Bronchial epithelial cell (primary cell): ENCODE measurements around the gene FLOT2. TPM values are rescaled to one million over a fixed set of nuclear protein-coding genes. Genes with fewer than 3 reads are reported as not detected.

ENCODE experiments used
- DNase-seq: peaks from one replicate; pipeline ENCODE4 v3.0.0-alpha.2; 2010; ENCODE audit warnings: low read depth
- FAIRE-seq: peaks from 2 replicates; lab custom pipeline; 2011; peaks lifted over from hg19 to GRCh38; lab: Jason Lieb, UNC
- H3K27me3 ChIP-seq: 2 replicates; pipeline ENCODE4 v1.5.1; 2011; ENCODE audit warnings: low read length; ENCODE audit not compliant: control insufficient read depth, insufficient read depth
- H3K36me3 ChIP-seq: 2 replicates; pipeline ENCODE4 v1.5.1; 2011; ENCODE audit warnings: low read length; ENCODE audit not compliant: control insufficient read depth, insufficient read depth
- H3K4me3 ChIP-seq: 2 replicates; pipeline ENCODE4 v1.5.1; 2011; ENCODE audit warnings: mild to moderate bottlenecking, low read depth, low read length, control low read depth
- CTCF ChIP-seq: IDR thresholded peaks from 2 replicates; pipeline ENCODE4 v1.5.1; 2011; ENCODE audit warnings: mild to moderate bottlenecking, moderate library complexity, low read length, control low read depth, inconsistent platforms; ENCODE audit not compliant: insufficient read depth, severe bottlenecking
- total RNA-seq: library from RNA; depleted of rRNA; stranded (reverse); fragments of >200 nt; gene quantifications from 2 replicates; pipeline ENCODE4 v1.2.1, GENCODE V29; 2014

FLOT2 gene
- total RNA-seq, 1 donor from 2014 or later: 24.5 TPM

- FAIRE-seq (no peak), DNase-seq (no peak)
- H3K27me3 ChIP-seq: no peaks in the 10 kb centered on the region
- no peaks in the 10 kb centered on the region for H3K36me3 ChIP-seq
- no peak for TF ChIP-seq CTCF
- no peak overlapping the region for H3K4me3 ChIP-seq
Measured at GRCh38 chr17:28867276-28867675, 30.3 kb downstream of the FLOT2 start.

- H3K36me3 ChIP-seq: no peaks in the 10 kb centered on the region
- FAIRE-seq (no peak), DNase-seq (peak; percentile 48)
- H3K27me3 ChIP-seq: no peaks in the 10 kb centered on the region
- no peak overlapping the region for H3K4me3 ChIP-seq
- TF ChIP-seq CTCF: no peak
Measured at GRCh38 chr17:28865946-28866752, 31.4 kb downstream of the FLOT2 start.

GRCh38 chr17:28864991-28865849 lies 32.3 kb downstream of the FLOT2 start:
- no peak for TF ChIP-seq CTCF
- DNase-seq: no peak
- no peak for FAIRE-seq
- Histone ChIP-seq H3K27me3 (no peaks in the 10 kb centered on the region), H3K4me3 (no peak overlapping the region), H3K36me3 (peaks cover 4% of the 10 kb centered on the region)

- FAIRE-seq (no peak), DNase-seq (no peak)
- Histone ChIP-seq H3K27me3 (no peaks in the 10 kb centered on the region), H3K4me3 (no peak overlapping the region), H3K36me3 (peaks cover 7% of the 10 kb centered on the region)
- TF ChIP-seq CTCF: no peak
Measured at GRCh38 chr17:28863953-28864352, 33.6 kb downstream of the FLOT2 start.

- no peak for TF ChIP-seq CTCF
- Histone ChIP-seq H3K4me3 (no peak overlapping the region), H3K27me3 (no peaks in the 10 kb centered on the region), H3K36me3 (peaks cover 17% of the 10 kb centered on the region)
- DNase-seq (no peak), FAIRE-seq (no peak)
Measured at GRCh38 chr17:28862561-28862960, 35.0 kb downstream of the FLOT2 start.
